HCT116 (cell line): ENCODE results near the gene CTXND1. TPM values are rescaled to one million over a fixed set of nuclear protein-coding genes. Genes with fewer than 3 reads are reported as not detected.

Source experiments
- ATAC-seq: fragments of 200-7000 bp; cut with Tn5 transposase; 2 replicates; pipeline ENCODE4 v1.9.1; 2020; ENCODE audit warnings: mild to moderate bottlenecking, moderate library complexity
- BruUV-seq: library from RNA; stranded (reverse); fragments of 400-500 nt; replicated peaks from 2 replicates; lab custom pipeline; 2021; lab: Mats Ljungman, UMichigan
- CTCF ChIA-PET: fragments of 300-600 bp; sonication (Branson Sonifier 250); formaldehyde crosslinking; loops from one replicate; lab custom pipeline; 2021; ENCODE audit warnings: antibody characterized with exemption; lab: Charles Lee
- POLR2A ChIA-PET: fragments of 300-600, 350-600 bp; sonication (Branson Sonifier 250); formaldehyde crosslinking; loops from one replicate; lab custom pipeline; 2021; ENCODE audit warnings: antibody characterized with exemption; lab: Charles Lee
- RAD21 ChIA-PET, 2 experiments: fragments of 300-600 bp; sonication (Branson Sonifier 250); formaldehyde crosslinking; loops; one replicate each; lab custom pipeline; 2023; ENCODE audit warnings: low total read pairs in 2 of 2; ENCODE audit not compliant: uncharacterized antibody in 2 of 2, unreplicated experiment in 2 of 2, low non-redundant PET in 1 of 2; lab: Charles Lee
- DNase-seq: peaks from one replicate; pipeline ENCODE4 v3.0.0-alpha.2; 2010; ENCODE audit warnings: low read depth, low spot score
- H2AFZ ChIP-seq: fragments of 200-600 bp; shearing (Covaris generic), sonication (generic); 2 replicates; pipeline ENCODE4 v1.6.1; 2017; ENCODE audit warnings: low read depth, mixed run types, mixed read lengths, antibody characterized with exemption, low read length; ENCODE audit not compliant: poor library complexity, severe bottlenecking
- H3K27ac ChIP-seq: 2 replicates; pipeline ENCODE4 v1.5.1; 2012; ENCODE audit warnings: low read depth, low read length
- H3K27me3 ChIP-seq: fragments of 200-600 bp; sonication (generic); 2 replicates; pipeline ENCODE4 v1.6.1; 2016; ENCODE audit warnings: mixed run types, low read length, mixed read lengths; ENCODE audit not compliant: insufficient read depth
- H3K36me3 ChIP-seq, 2 experiments: fragments of 200-500 bp in 1 of 2; fragments of 200-600 bp in 1 of 2; sonication (Bioruptor generic) in 1 of 2; sonication (generic) in 1 of 2; 2 replicates each; pipeline versions ENCODE4 v1.5.1 to v1.6.1; 2014 to 2016; ENCODE audit warnings: low read length in 2 of 2, inconsistent platforms in 1 of 2, mixed read lengths in 1 of 2, mixed run types in 1 of 2; ENCODE audit not compliant: insufficient read depth in 2 of 2, control insufficient read depth in 1 of 2
- H3K4me1 ChIP-seq, 2 experiments: fragments of 200-600 bp in 1 of 2; sonication (generic) in 1 of 2; 2 replicates each; pipeline versions ENCODE4 v1.5.1 to v1.6.1; 2012 to 2017; ENCODE audit warnings: low read length in 2 of 2, inconsistent platforms in 1 of 2, mild to moderate bottlenecking in 1 of 2, mixed read lengths in 1 of 2, mixed run types in 1 of 2, moderate library complexity in 1 of 2; ENCODE audit not compliant: insufficient read depth in 2 of 2, control insufficient read depth in 1 of 2
- H3K4me2 ChIP-seq: fragments of 200-600 bp; sonication (generic); 2 replicates; pipeline ENCODE4 v1.6.1; 2017; ENCODE audit warnings: mixed run types, low read length, mixed read lengths
- H3K4me3 ChIP-seq, 2 experiments: fragments of 200-600 bp in 1 of 2; sonication (generic) in 1 of 2; replicated peaks in 1 of 2; 2 replicates each; pipeline ENCODE4 v1.5.1; 2011 to 2016; ENCODE audit warnings: low read length in 2 of 2, control low read depth in 1 of 2, low read depth in 1 of 2, mild to moderate bottlenecking in 1 of 2, mixed read lengths in 1 of 2, mixed run types in 1 of 2
- H3K79me2 ChIP-seq: fragments of 200-600 bp; sonication (generic); 2 replicates; pipeline ENCODE4 v1.6.1; 2017; ENCODE audit warnings: mild to moderate bottlenecking, mixed run types, low read length, moderate library complexity, mixed read lengths; ENCODE audit not compliant: insufficient read depth
- H3K9ac ChIP-seq: fragments of 200-600 bp; sonication (generic); 2 replicates; pipeline ENCODE4 v1.6.1; 2016; ENCODE audit warnings: low read length, mixed read lengths
- H3K9me2 ChIP-seq: fragments of 200-600 bp; sonication (generic), shearing (Covaris generic); 2 replicates; pipeline ENCODE4 v1.6.1; 2017; ENCODE audit warnings: mixed run types, mild to moderate bottlenecking, moderate library complexity; ENCODE audit not compliant: insufficient read depth
- H3K9me3 ChIP-seq, 2 experiments: fragments of 200-500 bp in 1 of 2; fragments of 200-600 bp in 1 of 2; sonication (Bioruptor generic) in 1 of 2; sonication (generic) in 1 of 2; 2 replicates each; pipeline ENCODE4 v1.6.1; 2014 to 2017; ENCODE audit warnings: low read length in 2 of 2, mixed read lengths in 2 of 2, inconsistent platforms in 1 of 2, low read depth in 1 of 2, mild to moderate bottlenecking in 1 of 2, mixed run types in 1 of 2, moderate library complexity in 1 of 2; ENCODE audit not compliant: control insufficient read depth in 1 of 2, insufficient read depth in 1 of 2
- H4K20me1 ChIP-seq: fragments of 200-600 bp; sonication (generic), shearing (Covaris generic); 2 replicates; pipeline ENCODE4 v1.6.1; 2017; ENCODE audit warnings: mixed run types, mild to moderate bottlenecking, moderate library complexity; ENCODE audit not compliant: insufficient read depth
- CBX3 ChIP-seq: IDR thresholded peaks from 2 replicates; pipeline ENCODE4 v1.6.1; 2012; ENCODE audit warnings: low read depth
- CEBPB ChIP-seq: IDR thresholded peaks from 2 replicates; pipeline ENCODE4 v1.6.1; 2012; ENCODE audit warnings: low read depth
- ELF1 ChIP-seq: IDR thresholded peaks from 2 replicates; pipeline ENCODE4 v1.6.1; 2012; ENCODE audit warnings: low read depth, borderline replicate concordance
- EZH2phosphoT487 ChIP-seq: fragments of 200-600 bp; IDR thresholded peaks from 2 replicates; pipeline ENCODE4 v1.6.1; 2018; ENCODE audit warnings: antibody characterized with exemption, borderline replicate concordance
- FOSL1 ChIP-seq: IDR thresholded peaks from 2 replicates; pipeline ENCODE4 v1.6.1; 2012; ENCODE audit warnings: low read depth
- MAX ChIP-seq: IDR thresholded peaks from 2 replicates; pipeline ENCODE4 v1.6.1; 2012
- POLR2AphosphoS5 ChIP-seq: IDR thresholded peaks from 2 replicates; pipeline ENCODE4 v1.6.1; 2011; ENCODE audit warnings: mild to moderate bottlenecking, low read depth, low read length, moderate library complexity
- SIN3A ChIP-seq: IDR thresholded peaks from 2 replicates; pipeline ENCODE4 v1.6.1; 2012; ENCODE audit warnings: low read depth
- SP1 ChIP-seq: IDR thresholded peaks from 2 replicates; pipeline ENCODE4 v1.6.1; 2012; ENCODE audit warnings: low read depth
- SRF ChIP-seq: IDR thresholded peaks from 2 replicates; pipeline ENCODE4 v1.6.1; 2012; ENCODE audit warnings: low read depth
- YY1 ChIP-seq: IDR thresholded peaks from 2 replicates; pipeline ENCODE4 v1.6.1; 2011; ENCODE audit warnings: low read length, low read depth, moderate library complexity, mild to moderate bottlenecking; ENCODE audit not compliant: insufficient replicate concordance; ENCODE audit errors: extremely low read depth
- ZFX ChIP-seq: fragments of 450-650 bp; IDR thresholded peaks from 2 replicates; pipeline ENCODE4 v1.6.1; 2017
- ZNF274 ChIP-seq: fragments of 200-500 bp; sonication (Bioruptor generic); IDR thresholded peaks from 2 replicates; pipeline ENCODE4 v1.6.1; 2014; ENCODE audit warnings: mild to moderate bottlenecking, low read depth, low read length, inconsistent platforms
- intact Hi-C: fragments of 100-400 bp; cut with micrococcal nuclease; formaldehyde crosslinking; loops from 2 replicates; pipeline ENCODE4 v1.10.0; 2022
- total RNA-seq: library from RNA; stranded (reverse); gene quantifications from one replicate; pipeline ENCODE4 v1.2.1, GENCODE V29; 2021; ENCODE audit not compliant: unreplicated experiment

Gene CTXND1
- total RNA-seq, 1 experiment from 2014 or later, result not detected

GRCh38 chr15:80202641-80203360 is 49.2 kb downstream of the CTXND1 start:
- H3K4me3 ChIP-seq, result no peak overlapping the region
- H4K20me1 ChIP-seq, result no peaks in the 10 kb centered on the region
- H3K36me3 ChIP-seq, result no peaks in the 10 kb centered on the region
- CTCF ChIA-PET, result no interaction called here
- no peak overlapping the region for H3K9ac ChIP-seq
- H3K4me1 ChIP-seq, result peaks cover 0 to 12% of the 10 kb centered on the region in 2 experiments; a peak in 1 of 4 replicates
- H3K9me2 ChIP-seq, result no peaks in the 10 kb centered on the region
- intact Hi-C loops, result no loop called here
- no peak overlapping the region for H2AFZ ChIP-seq
- BruUV-seq, result no TSS peak
- no peak overlapping the region for H3K4me2 ChIP-seq
- POLR2A ChIA-PET, result interaction anchor here (1.2 kb wide), 1 partner anchor 11 kb away, joined by 3 read pairs; no protein-coding TSS in a partner anchor
- RAD21 ChIA-PET, result no interaction called here
- peaks cover 22% of the 10 kb centered on the region for H3K27me3 ChIP-seq
- no peak overlapping the region for H3K27ac ChIP-seq
- no peaks in the 10 kb centered on the region for H3K9me3 ChIP-seq
- ATAC-seq (peak; percentile 82), DNase-seq (peak; percentile 4)
- no peaks in the 10 kb centered on the region for H3K79me2 ChIP-seq
- TF ChIP-seq FOSL1, result 0 out of 2 replicates have a peak, but pooled peaks have one; percentile 29
- TF ChIP-seq ZFX, result no peak
- TF ChIP-seq CBX3, result peak; percentile 12; the same call in 1 of the 2 replicates
- TF ChIP-seq EZH2phosphoT487, result no peak
- no peak for TF ChIP-seq CEBPB
- TF ChIP-seq POLR2AphosphoS5, result no peak
- TF ChIP-seq SRF, result no peak
- TF ChIP-seq MAX, result peak; percentile 66; the same call in 1 of the 2 replicates
- no peak for TF ChIP-seq SIN3A
- no peak for TF ChIP-seq ZNF274
- TF ChIP-seq ELF1, result no peak
- peak; percentile 43 for TF ChIP-seq SP1
- TF ChIP-seq YY1, result no peak
